Endometrial microvascular endothelial cells (primary cell): ENCODE measurements around the gene IGF2R. TPM values are rescaled to one million over a fixed set of nuclear protein-coding genes. Genes with fewer than 3 reads are reported as not detected.
"Not testable (repeated sequence)": the region's sequence is repeated elsewhere in the genome, so short reads cannot be mapped to it uniquely, and the experiment has no call there.

ENCODE experiments used
- in situ Hi-C: cut with HindIII; loops from 2 replicates; pipeline ENCODE4 v1.10.0; 2017; ENCODE audit warnings: low sequenced_read_pairs, low pct_unique_long_range_greater_than_20kb; ENCODE audit errors: inconsistent ontology term
- total RNA-seq: library from RNA; depleted of rRNA; stranded (reverse); fragments of >200 nt; gene quantifications from one replicate; pipeline ENCODE4 v1.2.3, GENCODE V29; 2015; ENCODE audit errors: inconsistent ontology term

IGF2R gene
- total RNA-seq, 1 donor from 2014 or later, result 23.5 TPM

DNA sequence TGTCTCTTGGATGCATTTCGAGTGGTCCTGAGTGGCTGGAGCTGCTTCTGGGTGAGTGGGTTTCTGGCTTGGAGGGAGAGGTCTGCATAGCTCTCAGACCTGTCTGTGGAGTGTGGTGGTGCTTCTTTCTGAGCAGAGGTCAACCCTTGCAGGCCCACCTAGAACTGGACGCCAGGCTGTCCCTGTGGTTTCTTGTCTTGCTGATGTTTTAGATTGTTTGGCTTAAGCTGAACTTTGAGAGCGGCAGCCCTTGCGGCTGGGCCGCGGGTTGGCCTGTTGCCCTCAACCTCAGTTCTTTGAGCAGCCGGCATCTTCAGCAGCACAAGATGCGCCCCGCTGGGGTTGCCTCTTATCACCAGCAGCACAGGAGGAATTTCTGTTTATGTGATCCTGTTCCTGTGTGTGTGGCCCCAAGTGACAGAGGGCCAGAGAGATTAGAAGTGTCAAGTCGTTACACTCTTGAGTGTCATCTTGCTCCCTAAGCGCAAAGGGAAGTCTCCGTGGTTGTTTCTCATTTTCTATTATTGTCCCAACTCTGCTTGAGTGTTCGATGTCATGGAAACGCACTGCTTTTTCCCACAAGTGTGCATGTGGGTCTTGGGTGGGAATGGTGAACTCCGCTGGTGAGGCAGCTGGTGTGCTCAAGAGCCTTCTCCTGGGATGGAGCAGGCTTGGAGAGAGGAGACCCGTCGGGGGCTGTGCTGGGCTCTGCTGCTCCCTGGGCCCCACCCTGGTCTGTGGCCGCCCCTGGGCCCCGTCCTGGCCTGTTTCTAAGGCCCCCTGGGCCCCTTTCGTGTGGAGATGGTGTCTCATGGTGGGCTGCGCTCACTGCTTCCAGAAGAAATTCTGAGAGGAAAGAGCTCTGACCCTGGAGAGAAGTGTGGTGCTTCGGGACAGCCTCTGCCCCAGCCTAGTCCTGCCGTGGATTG lies 132.7 kb downstream of the IGF2R start:
- in situ Hi-C loops, result no loop called here

DNA sequence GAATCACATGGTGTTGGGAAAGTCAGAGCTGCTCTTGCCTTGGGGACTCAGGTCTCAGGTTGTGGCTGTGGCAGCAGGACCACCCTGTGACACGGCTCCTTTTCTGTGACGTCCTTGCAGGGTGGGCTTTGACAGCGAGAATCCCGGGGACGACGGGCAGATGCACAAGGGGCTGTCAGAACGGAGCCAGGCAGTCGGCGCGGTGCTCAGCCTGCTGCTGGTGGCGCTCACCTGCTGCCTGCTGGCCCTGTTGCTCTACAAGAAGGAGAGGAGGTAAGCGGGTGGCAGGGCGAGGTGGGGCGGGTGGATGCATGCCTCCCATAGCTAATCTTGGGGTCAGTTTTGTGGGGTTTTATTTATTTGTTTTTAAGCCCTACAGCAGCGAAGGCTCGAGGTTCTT lies 133.5 kb downstream of the IGF2R start:
- in situ Hi-C loops, result no loop called here

DNA sequence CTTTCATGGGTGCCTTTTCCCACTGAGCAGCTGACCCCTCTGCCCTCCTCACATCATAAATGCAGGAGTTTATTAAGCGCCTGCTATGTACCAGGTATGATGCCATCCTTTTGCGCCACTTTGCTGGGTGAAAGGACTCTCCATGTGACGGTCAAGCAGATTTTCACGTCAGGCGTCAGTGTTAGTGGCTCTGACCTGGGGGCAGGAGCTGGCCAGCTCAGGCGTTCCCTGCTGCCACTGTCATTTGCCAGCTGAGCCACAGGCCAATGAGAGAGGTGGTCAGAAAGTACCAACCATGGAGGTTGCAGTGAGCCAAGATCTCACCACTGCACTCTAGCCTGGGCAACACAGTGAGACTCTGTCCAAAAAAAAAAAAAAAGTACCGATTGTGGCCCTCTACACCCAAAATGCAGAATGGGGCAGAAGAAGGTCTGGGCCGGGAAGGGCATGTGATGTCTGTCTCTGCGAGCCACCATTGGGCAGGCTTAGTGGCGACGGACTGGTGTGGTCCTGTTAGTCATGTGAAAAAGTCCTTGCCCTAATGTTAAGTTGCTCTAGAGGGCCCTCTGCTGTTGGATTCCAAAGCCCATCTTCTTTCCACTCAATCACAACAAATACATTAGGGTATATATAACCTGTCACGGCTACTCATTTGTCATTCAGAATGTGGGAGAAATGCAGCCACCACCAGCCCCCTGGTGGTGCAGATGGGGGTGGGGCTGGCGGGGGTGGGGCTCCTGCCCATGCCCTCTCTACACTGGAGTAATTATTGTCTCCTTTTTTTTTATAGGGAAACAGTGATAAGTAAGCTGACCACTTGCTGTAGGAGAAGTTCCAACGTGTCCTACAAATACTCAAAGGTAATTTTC lies 134.3 kb downstream of the IGF2R start:
- in situ Hi-C loops, result no loop called here

DNA sequence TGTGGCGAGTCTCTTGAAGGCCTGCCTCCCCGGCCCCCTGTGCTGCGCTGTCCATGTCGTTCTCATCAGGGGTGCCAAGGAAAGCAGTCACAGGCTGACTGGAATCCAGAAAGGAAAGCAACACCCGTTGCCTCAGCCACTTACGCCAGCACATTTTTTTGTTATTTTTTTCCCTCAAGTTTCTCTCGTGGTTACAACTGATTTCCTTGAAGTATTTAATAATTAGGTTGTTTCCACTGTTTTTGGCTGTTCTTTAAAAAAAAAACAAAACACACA lies 134.9 kb downstream of the IGF2R start:
- in situ Hi-C loops, result no loop called here

DNA sequence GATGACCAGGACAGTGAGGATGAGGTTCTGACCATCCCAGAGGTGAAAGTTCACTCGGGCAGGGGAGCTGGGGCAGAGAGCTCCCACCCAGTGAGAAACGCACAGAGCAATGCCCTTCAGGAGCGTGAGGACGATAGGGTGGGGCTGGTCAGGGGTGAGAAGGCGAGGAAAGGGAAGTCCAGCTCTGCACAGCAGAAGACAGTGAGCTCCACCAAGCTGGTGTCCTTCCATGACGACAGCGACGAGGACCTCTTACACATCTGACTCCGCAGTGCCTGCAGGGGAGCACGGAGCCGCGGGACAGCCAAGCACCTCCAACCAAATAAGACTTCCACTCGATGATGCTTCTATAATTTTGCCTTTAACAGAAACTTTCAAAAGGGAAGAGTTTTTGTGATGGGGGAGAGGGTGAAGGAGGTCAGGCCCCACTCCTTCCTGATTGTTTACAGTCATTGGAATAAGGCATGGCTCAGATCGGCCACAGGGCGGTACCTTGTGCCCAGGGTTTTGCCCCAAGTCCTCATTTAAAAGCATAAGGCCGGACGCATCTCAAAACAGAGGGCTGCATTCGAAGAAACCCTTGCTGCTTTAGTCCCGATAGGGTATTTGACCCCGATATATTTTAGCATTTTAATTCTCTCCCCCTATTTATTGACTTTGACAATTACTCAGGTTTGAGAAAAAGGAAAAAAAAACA lies 136.1 kb downstream of the IGF2R start:
- in situ Hi-C loops, result no loop called here

DNA sequence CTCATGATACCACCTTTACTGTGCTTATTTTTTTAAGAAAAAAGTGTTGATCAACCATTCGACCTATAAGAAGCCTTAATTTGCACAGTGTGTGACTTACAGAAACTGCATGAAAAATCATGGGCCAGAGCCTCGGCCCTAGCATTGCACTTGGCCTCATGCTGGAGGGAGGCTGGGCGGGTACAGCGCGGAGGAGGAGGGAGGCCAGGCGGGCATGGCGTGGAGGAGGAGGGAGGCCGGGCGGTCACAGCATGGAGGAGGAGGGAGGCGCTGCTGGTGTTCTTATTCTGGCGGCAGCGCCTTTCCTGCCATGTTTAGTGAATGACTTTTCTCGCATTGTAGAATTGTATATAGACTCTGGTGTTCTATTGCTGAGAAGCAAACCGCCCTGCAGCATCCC lies 137.1 kb downstream of the IGF2R start:
- in situ Hi-C loops, result no loop called here

DNA sequence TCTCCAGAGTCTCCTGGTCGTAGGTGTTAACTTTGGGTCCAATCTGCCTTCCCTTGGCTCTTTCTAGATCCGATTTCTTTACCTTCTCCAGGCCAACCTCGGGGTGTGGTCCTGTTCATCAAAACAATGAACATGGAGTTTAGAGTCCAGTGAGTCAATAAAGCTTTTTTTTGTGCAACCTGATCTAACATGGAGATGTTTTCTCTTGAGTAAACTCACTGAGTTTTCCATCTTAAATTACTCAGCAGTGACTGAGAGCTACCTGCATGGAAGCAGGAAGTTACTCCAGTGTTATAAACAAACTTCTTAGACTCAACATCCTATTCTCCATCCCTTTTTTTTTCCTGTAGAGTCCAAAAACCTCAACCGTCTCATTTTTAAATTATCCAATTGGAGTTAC lies 137.8 kb downstream of the IGF2R start:
- in situ Hi-C loops, result no loop called here

DNA sequence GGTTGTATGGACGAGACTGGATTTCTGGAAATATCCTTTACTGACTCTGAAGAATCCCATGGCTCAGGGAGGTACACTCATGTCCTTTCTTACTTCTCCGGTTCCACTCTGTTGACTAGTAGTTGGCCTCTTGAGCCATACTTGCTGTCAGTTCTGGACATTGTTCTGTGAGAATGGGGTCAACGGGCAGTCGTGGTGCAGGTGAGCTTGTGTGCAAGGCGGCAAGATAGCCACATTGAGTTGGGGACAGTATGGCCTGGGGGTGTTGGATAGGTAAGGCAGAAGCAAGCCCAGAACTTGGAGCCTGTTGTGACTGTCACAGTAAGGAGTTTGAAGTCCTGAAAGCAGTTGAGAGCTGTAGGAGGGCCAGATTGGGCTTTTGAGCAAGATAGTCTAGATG lies 139.2 kb downstream of the IGF2R start:
- in situ Hi-C loops, result no loop called here

DNA sequence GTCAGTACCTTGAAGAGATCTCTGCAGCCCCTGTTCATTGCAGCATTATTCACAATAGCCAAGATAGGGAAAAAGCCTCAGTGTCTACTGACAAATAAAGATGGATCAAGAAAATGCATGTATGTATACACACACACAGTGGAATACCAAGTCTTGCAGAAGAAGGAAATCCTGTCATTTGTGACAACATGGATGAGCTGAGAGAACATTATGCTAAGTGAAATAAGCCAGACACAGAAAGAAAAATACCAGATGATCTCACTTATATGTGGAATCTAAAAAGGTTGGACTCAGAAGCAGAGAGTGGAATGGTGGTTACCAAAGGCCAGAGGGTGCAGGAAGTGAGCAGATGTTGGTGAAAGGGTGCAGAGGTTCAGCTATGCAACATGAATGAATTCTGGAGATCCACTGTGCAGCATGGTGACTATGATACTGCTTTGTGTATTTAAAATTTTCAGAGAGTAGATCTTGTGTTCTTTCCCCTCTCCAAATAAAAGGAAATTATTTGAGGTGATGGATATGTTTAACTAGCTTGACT lies 141.8 kb downstream of the IGF2R start:
- in situ Hi-C loops, result no loop called here

DNA sequence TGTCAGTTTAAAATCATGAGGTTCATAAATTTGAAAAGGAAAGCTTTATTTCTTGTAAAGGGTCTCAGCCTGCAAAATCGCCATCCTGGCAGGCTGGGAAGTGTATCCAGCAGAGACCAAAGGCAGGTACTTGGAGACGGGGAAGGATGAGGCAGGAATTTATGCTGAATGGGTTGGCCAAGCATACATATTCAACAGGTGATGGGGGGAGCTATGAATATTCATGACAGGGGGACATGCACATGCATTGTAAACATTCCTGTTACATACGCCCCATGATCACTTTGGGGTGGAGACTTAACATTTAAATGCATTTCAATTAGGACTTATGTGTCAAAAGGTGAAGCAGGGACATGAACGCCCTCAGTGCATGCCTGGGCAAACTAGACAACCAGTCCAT lies 142.9 kb downstream of the IGF2R start:
- in situ Hi-C loops, result no loop called here

DNA sequence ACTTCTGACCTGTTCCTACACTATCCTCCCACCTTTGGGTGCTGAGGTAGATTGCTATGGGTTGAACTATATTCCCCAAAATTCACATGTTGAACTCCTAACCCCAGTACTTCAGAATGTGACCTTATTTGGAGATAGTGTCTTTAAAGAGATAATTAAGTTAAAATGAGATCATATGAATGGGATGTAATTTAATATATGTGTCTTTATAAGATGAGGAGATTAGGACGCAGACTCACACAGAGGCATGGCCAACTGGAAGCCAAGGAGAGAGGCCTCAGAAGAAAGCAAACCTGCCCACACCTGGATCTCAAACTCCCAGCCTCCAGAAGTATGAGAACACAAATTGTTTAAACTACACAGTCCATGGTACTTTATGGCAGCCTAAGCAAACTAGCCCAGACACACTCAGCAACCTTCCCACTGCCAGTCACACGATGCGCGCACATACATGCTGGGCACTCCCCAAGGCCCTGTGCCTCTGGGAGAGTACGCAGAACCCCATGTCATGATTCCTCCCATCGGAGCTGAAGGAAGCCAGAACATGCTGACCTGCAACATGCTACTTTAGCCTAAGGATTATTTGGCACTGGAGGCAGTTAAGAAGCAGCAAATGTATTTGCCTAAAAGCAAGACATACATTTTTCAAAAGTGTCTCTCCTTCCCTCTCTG lies 143.9 kb downstream of the IGF2R start:
- in situ Hi-C loops, result no loop called here

DNA sequence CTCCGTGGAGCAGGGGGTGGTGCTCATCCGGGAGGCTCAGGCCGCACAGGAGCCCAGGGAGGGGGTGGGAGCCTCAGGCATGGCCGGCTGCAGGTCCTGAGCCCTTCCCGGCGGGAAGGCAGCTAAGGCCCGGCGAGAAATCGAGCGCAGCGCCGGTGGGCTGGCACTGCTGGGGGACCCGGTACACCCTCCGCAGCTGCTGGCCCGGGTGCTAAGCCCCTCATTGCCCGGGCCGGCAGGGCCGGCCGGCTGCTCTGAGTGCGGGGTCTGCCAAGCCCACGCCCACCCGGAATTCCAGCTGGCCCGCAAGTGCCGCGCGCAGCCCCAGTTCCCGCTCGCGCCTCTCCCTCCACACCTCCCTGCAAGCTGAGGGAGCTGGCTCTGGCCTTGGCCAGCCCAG lies 145.7 kb downstream of the IGF2R start:
- in situ Hi-C loops, result not testable (repeated sequence)

DNA sequence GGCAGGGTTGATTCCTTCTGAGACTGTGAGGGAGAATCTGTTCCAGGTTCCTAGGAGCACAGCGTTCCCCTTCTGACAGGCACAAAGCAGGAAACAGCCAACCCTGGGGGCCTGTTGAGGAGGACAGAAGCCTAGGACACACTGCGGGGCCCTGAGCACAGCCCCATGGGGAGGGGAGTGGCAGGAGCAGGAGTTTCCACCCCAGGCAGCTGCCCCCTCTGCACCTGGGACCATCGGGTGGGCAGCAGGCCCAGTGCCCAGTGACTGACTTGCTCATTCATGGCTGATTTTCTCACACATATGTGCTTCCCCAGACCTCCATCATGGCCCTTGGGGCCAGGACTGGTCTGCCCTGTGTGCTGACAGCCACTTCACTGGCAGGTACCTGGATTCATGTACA lies 146.5 kb downstream of the IGF2R start:
- in situ Hi-C loops, result no loop called here

DNA sequence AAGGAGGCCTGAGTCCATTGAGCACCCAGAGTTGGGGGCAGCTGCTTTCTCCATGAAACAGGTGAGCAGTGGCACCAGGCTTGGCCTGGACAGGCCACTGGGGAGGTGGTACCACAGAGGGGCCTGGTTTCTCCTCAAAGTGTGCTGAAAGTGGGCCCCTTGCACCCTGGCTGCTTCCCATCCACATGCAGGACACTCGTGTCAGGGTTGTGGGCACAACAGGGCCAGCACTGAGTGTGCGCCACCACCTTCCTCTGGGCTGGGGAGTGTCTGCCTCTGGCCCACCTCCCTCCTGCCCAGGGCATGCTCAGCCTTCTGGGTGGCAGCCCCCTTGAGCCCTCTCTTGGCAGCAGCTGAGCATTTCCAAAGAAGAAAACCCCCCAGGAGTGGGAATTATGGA lies 147.5 kb downstream of the IGF2R start:
- in situ Hi-C loops, result no loop called here

DNA sequence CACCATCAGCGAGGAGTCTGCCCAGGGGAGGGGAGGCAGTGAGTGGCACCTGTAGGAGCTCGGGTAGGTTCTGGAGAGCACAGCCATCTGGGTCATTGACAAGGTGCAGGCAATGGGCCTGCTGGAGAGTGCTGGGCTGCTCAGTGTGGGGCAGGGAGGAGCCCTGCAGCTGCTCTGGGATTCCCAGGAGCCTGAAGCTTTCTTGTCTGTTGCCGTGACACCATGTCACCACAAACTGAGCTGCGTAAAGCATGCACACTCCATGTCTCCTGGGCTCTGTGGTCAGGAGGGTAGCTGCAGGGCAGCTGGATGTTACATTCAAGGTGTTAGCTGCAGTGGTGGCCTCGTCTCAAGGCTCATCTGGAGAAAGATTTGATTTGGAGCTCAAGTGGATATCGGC lies 148.3 kb downstream of the IGF2R start:
- in situ Hi-C loops, result no loop called here

DNA sequence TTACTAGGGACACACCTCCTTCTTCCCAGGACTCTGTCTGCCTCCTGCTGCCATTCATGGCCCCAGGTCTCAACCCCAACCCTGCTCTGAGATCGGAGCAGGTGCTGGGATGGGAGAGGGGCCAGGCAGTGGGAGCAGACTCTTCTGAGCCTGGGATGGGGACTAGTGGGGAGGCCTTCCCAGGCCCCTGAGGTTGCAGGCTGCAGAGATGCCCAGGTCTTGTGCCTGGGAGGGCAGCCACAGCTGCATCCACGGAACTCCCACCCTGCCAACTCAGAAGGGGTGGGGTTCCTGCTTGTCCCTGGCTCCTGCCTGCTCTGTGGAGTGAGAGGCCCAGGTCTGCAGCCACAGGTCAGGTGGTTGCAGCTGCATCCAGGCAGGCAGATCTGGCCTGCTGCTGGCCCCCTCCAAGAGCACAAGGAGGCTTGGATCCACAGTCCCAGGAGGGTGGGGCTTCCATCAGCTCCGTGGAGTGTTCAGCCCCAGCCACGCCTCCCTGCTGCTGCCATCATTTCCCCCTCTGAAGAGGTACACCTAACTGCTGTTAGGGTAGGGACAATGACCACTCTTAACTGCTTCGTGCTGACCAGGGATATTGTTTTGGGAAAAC lies 149.8 kb downstream of the IGF2R start:
- in situ Hi-C loops, result no loop called here

DNA sequence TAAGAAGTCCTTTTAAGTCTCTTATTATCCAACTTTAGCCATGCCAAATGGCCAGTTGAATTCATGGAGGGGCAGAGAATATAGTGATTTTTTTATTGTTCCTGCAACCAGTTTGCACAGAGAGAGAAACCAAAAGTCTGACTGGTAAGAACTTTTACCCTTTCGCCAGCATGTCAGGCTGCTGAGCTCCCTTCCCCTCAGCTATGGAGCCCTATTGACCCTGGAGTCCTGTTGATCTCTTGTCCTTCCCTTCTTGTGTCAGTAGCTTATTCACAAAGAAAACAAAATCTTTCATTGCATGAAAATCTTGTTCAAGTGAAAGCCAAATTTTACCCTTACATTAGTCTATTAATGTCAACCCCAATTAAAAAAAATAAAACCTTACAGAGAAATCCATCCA lies 151.2 kb downstream of the IGF2R start:
- in situ Hi-C loops, result no loop called here

DNA sequence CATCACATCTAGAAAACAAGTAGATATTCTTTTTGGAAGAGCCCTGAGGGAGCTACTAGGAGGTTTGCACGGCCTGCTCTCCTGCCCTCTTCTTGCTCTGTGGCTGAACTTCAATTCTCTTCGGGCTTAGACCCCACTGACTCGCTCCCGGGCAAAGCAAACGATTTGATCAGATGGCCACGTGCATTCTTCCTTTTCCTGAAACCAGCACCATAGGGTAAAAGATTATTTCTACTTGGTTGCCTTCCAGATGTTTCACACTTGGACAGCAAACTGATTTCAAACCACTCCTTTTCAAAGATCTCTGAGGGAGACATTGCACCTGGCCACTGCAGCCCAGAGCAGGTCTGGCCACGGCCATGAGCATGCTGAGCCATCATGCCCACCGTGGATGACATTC lies 152.7 kb downstream of the IGF2R start, which contains the start of gene SLC22A1:
Gene SLC22A1 (plus strand): TSS at position 258 of the 400 bp plus-strand sequence. CDS start 121 bp downstream, at position 379.
- in situ Hi-C loops, result no loop called here
